GM21381 (cell line): ENCODE results near the gene IL22RA1.

Source experiments
- ATAC-seq: cut with Tn5 transposase; IDR thresholded peaks from one replicate; pipeline ENCODE4 v1.9.1; 2021; ENCODE audit warnings: mild to moderate bottlenecking, moderate library complexity; ENCODE audit not compliant: unreplicated experiment

IL22RA1 gene

DNA sequence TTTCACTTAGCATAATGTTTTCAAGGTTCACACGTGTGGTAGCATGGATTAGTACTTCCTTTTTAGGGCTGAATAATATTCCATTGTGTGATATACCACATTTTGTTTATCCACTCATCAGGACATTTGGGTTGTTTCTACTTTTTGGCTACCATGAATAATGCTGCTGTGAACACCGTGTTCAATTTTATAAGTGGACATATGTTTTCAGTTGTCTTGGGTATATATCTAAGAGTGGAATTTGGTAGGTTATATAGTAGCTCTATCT is 3.8 kb downstream of the IL22RA1 start:
- ATAC-seq = no peak

DNA sequence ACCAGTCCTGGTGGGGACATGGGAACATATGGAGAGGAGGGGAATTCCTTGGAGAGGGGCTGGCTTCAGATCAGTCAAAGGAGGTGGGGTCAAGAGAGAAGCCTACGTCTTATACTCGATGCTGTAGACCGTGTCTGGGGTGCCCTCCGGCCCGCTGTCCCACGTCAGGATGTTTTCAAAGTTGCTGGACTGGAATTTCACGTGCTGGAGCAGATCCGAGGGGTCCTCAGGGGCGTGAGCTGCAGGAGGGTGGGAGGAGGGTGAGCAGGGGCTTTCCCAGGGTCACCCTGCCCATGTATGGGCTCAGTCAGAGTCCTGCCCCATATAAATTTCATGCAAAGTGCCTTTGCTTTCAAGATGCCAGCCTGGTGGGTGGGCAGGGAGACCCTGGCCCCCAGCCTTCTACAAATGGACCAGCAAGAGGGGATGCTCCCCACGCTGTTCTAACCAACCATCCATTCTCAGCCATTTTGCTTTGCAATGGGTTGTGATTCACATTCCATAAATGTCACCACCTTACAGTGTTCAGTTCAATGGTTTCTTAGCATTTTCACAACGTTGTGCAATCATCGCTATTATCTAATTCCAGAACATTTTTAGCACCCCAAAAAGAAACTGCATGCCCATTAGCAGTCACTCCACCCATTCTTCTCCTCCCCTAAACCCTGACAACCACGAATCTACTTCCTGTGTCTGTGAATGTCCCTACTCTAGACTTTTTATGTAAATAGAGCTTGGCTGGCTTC is 4.3 kb downstream of the IL22RA1 start:
- ATAC-seq = no peak

DNA sequence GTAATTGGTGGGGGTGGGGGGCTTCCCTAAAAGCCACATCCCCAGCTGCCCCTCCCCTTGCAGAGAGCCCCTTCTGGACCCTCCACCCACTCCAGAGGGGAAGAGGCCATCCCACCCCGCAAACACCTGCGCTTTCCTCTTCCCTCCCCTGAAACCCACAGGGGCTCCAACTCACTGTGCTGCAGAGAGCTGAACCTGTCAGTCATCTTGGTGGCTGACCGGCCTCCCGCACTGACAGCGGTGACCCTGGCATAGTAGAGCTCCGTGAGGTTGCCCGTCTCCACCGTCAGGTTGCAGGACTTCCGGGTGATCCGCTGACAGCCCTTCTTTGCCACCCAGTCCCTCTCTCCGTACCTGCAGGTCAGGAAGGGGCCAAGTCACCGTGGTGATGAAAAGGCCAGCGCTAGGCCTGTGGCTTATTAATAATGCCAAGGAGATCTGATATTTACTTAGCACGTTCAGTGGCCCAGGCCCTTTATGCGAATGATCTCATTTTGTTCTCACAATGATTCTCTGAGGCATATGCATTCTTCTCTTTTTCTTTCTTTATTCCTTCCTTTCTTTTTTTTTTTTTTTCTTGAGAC is 5.9 kb downstream of the IL22RA1 start:
- no peak for ATAC-seq

DNA sequence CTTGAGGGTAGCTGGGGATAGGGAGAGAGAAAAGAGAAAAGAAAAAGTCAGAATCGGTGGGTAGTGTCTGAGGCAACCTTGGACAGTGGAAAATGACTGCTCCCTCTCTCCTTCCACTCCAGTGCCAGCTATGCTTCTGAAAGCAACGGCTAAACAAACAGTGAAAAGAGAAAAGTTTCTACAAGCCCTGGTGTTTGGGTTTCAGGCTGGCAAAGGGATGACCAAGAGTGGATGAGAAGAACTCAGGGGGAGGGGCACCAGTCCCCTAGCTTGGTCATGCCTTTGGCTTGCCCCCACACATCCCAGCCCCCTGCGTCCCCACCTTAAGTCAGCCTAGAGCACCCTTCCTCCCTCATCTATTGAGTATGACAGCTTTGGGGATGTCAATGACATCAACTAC is 8.6 kb downstream of the IL22RA1 start:
- ATAC-seq = no peak

DNA sequence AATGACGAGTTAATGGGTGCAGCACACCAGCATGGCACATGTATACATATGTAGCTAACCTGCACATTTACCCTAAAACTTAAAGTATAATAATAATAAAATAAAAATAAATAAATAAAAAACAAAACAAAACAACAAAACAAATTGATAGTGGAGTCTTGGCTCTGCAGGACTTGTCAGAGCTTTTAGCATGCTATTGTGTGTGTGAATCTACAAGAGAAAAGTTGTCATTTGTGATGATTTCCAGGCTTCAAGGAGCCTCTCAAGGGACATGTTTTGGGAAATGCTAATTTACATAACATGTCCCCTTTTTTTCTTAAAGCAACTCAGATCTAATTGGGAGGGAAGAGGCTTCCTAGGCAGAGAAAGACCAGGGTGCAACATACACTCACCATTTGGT is 9.1 kb downstream of the IL22RA1 start:
- no peak for ATAC-seq

DNA sequence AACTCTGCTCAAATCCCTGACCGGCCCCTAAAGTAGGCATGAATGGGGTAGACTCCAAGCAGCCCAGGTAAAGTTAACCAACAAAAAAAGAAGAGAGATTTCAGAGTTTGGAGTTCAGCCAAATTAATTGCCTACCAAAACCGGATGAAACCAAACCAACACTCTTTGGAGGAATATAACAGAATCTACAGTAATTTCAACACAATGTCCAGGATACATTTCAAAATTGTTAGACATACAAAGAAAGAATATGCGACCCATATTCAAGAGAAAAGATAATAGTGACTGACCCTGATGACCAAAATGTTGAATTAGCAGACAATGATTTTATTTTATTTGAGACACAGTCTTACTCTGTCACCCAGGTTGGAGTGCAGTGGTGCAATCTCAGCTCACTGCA is 12.6 kb downstream of the IL22RA1 start:
- ATAC-seq = no peak

DNA sequence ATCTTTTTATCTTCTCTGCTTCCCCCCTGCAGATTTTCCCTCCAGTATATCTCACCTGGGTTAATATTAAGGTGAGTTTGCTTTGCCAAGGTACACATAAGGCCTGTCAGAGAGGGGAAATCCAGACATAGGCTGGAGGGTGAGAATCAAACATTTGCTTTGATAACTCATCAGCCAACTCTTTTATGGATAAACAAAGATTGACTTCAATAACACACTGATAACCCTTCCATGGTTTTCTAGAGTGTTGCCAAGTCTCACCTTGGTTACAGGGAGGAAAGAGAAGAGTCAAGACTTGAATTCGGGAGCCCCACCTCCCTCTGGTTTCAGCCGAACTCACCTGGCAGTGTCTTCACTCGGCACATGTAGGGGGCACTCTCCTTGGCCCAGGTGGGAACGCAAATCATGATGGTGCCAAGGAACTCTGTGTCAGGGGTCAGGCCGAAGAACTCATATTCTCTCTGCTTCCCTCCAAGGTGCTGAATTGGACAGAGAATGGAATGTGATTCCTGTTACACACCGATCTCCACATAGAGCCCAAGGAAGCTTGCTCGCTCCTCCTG is 15.1 kb downstream of the IL22RA1 start:
- no peak for ATAC-seq

DNA sequence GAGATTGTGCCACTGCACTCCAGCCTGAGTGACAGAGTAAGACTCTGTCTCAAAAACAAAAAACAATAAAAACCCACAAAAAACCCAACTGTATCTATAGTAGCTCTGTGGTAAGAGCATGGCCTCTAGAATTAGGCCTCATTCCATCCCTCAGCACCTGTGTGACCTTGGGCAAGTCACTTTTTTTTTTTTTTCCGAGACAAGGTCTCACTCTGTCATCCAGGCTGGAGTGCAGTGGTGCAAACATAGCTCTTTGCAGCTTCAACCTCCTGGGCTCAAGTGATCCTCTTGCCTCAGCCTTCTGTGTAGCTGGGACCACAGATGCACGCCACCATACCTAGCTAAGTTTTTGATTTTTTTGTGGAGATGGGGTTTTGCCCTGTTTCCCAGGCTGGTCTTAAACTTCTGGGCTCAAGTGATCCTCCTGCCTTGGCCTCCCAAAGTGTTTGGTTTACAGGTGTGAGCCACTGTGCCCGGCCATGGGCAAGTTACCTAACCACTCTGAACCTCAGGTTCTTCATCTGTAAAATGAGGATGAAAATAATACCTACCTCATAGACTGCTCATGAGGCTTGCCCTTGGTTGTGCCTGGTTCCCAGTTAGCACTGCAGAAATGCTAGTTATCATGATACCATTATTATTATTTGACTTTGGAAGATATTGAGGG is 15.7 kb downstream of the IL22RA1 start:
- no peak for ATAC-seq

DNA sequence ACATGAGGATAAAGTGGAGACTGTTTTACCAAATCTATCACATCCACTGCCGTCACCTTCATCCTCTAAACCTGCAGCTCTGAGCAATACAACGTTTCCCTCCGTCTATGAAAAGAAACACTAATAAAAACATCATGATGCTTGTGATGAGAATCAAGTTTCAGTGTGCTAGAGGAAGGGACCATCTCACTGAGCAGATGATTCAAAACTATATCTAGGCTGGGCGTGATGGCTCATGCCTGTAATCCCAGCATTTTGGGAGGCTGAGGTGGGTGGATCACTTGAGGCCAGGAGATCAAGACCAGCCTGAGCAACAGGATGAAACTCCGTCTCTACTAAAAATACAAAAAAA is 16.3 kb downstream of the IL22RA1 start:
- no peak for ATAC-seq

DNA sequence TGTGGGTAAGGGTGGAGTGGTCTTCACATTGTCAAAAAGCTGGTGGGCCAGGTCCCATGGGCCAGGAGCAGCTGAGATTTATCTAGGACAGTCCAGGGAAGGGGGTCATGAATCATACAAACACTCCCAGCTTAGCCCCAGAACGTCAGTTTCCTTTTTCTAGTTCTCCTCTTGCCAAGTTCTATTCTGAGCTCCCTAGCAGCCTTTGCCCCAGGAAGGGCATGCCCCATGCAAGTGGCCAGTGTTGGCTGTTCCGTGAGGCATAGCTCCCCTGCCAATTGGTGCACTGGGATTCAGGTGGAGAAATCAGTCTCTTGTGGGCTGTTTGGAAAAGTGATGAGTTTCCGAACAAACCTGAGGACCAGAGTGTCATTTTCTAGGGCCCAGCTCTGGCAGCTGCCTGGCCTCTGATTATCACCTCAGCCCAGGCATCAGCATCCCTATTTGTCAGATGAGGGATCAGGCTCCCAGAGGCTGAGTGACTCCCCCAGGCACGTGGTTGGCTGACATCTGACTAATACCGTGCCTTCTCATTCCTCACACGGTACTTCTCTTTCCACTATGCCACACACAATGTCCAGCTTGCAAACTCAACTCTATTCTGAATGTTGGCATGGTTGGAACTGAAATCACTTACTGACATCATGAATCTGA is 16.8 kb downstream of the IL22RA1 start:
- no peak for ATAC-seq

DNA sequence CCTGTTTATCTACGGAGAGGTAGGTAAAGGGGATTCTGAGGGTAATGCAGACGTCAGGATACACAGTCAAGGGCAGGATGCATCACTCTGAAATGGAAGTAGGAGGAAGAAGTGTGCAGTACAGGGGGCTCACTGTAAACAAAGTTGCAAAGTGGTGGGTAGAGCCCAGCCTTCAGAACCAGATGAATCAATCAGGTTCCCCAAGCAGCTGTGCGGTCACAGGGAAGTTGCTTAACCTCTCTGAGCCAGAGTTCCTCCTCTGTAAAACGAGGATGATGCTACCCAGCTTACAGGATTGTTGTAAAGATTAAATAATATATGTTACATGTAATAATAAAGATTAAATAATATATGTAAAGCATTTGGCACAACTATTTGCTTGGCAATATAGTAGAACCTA is 17.5 kb downstream of the IL22RA1 start:
- no peak for ATAC-seq

DNA sequence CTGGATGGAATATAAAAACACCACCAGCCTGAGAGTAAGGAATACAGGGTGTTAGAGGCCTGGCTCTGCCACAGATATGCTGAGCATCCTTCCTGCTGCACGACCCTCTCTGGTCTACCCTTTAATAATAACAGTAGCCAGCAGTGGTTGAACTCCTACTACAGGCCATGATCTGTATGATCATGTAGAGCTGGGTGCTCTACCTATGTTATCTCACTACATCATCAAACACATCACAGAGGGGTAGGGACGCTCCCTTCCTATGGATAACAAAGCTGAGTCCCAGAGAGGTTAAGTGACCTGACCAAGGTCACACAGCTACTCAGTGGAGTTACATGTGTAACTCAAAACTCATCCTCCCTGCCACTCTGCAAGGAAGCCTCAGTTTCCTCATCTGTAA is 18.0 kb downstream of the IL22RA1 start:
- ATAC-seq = no peak

DNA sequence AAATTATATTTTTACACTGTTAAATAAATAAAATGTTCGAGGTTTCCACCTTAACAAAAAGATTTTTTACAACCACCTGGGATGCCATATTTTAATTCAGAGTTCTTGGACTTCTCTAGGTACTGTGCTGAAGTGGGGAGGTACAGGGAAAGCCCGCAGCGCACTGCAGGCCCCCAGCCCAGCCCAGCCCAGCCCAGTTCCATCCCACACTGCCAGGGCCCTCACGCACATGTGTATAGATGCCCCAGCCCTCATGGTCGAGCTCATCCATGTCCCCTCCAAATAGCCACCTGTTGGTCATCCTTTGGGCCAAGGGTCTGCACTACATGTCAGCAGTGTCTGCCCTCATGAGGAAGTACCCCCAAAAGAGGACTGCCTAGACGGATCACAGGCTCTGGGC is 19.3 kb downstream of the IL22RA1 start:
- ATAC-seq = no peak

DNA sequence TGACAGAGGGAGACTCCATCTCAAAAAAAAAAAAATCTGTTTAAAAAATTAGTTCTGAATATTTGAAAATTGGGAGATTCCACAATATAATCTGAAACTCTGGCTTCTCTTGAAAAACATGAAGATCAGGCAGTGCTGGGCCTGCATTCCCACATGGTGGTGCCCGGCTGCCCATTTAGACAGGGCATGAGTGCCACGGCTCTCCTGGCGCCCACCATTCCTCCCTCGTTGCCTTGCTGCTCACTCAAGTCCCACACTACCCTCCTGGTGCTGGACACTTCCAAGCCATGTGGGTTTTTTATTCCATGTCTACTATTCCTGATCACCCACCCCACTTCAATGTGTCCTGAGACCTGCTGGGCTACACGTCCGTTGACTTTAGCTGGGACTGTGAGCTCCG is 20.2 kb downstream of the IL22RA1 start:
- ATAC-seq = no peak

DNA sequence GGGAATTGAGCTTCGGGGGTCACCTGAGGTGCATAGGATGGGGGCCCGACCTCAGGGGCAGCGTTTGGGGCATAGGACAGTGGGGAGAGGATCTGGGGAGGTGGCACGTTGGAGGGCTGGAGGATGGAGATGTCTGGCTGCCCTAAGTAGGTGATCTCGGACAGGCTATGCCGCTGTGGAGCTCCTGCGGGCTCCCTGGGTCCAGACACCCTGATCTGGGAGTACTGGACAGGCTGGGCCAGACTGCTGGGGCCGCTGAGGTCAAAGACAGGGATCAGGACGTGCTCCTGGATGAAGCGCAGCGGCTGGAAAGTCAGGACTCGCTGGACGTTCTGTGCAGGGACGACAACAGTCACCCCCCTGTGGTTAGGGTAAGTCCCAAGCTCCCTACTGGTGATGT is 21.5 kb downstream of the IL22RA1 start:
- ATAC-seq = no peak

DNA sequence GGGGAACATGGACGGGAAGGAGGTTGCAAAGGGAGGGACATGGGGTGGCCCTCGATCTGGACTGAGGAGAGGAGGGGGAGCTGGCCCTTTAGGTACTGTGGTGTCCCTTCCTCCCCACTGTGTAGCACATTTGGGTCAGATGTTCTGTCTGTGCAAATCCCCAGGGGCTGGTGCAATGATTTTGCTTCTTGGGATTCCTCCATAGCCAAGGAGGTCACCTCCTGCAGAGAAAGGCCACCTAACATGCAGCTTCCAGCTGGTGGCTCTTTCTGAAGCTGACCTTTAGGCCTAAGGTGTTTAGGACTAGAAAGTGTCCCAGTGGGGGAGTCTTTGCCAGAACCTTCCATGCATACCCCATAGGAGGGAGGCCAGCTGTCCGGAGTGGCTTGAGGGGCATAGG is 22.0 kb downstream of the IL22RA1 start:
- ATAC-seq = no peak

DNA sequence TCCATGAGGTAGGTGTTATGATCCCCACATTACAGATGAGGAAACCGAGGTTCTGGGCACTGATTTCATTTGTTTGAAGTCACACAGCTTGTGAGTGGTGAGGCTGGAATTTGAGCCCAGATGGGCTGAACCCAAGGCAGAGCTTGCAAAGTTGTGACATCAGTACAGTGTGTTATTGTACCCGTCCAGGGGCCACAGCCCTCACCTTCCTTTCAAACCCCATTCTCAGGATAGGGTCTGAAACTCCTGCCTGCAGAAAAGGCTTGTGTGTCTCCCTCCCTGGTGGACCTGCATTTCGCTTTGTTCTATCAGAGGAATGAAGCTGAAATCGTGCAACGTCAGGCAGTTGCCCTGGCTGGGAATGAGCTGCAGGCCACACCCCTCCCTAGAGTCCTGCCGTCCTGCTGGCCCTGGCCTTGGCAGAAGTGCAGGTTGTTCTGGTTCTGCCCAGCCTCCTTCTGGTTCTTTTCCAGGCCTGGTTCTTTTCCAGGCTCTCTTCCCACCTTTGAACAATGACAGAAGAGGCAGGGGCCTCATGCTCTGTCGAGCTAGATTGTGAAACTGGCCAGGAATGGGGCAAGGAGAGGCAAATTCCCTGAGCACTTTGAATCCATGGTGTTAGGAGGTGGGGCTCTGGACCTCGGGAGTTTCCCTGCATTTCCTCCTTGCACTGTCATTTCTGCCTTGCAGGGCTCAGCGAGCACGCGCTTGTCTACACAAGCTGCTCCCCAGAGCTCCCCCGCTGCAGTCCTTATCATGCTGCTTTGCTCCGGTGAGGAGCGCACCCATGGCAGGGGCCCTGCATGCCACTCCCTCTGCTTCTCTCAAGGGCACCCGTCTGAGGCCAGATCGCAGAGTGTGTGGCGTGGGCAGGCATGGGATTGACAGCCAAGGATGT is 22.8 kb downstream of the IL22RA1 start:
- ATAC-seq = no peak

DNA sequence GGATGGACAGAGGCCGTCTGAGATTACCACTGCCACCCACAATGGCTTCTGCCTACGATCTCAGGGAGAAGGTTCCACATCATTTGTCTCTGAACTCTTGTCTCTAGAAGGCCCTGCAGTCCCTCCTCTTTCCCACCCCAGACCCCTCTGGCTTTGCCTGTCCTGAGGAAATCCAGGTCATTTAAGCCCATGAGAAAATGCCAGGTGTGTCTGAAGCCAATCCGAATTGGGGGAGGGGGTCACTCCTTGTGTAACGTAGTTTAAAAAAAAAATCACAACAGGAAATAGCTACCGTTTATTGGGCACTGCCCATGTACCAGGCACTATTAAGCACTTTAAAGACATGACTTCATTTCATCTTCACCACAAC is 23.5 kb downstream of the IL22RA1 start:
- no peak for ATAC-seq

DNA sequence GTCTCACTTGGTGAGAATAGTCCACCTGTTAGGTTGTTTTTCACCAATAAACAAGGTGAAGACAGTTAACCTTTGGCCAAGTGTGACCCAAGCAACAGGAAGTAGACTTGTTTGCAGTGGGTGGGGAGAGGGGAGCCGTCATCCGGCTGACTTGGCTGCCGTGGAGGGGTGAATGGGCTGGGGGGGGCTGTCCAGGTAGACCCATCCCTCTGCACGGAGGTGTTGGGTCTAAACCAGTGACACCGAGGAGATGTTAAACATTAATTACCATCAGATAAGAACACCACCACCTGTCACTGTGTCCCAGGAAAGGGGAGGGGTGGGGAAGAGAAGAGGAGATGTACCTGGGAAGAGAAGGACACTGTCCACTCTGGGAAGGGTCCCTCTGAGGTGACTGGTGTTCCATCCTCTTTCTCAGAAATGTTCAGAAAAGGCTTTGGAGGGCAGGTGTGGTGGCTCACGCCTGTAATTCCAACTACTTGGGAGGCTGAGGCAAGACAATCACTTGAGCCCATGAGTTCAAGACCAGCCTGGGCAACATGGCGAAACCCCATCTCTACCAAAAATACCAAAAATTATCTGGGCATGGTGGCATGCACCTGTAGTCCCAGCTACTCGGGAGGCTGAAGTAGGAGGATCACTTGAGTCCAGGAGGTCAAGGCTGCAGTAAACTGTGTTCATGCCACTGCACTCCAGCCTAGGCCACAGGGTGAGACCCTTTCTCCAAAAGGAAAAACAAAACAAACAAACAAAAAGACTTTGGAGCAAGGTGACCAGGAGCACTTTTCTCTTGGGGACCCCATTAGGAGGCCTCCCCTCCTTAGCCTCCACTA is 24.3 kb downstream of the IL22RA1 start:
- ATAC-seq = no peak

DNA sequence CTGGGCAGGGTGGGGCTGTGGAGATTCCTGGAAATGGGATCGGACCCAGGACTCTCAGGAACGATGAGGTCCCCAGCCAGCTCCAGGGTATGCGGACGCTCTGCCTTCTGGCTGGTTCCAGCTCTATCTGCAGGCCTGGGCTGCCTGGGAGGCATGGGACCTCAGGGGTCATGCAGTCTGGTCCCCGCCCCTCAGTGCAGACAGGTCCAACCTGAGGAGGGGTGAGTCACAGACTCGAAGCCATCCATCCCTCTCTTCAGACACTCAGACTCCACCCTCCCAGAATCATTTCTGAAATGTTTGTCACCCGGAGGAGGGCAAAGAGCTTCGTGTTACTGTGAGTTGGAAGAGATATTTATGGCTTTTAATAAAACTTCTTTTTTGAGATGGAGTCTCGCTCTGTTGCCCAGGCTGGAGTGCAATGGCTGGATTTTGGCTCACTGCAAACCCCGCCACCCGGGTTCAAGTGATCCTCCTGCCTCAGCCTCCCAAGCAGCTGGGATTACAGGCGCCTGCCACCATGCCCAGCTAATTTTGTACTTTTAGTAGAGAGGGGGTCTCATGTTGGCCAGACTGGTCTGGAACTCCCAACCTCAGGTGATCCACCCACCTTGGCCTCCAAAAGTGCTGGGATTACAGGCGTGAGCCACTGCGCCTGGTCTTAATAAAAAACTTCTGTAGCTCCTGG is 25.1 kb downstream of the IL22RA1 start:
- ATAC-seq = no peak
